Spleen (tissue), 11 donors: ENCODE results near the gene AZGP1. TPM values are rescaled to one million over a fixed set of nuclear protein-coding genes. Genes with fewer than 3 reads are reported as not detected.
"Not testable (repeated sequence)": the region's sequence is repeated elsewhere in the genome, so short reads cannot be mapped to it uniquely, and the experiment has no call there.

Experiments used
- DNase-seq: peaks from one replicate; pipeline ENCODE4 v3.0.0-alpha.2; 2020
- H3K27ac ChIP-seq, 8 donors: fragments of 200-600 bp; sonication (generic) in 7 of 8; 1 replicate in 4 of 8; 2 replicates in 4 of 8; pipeline versions ENCODE4 v1.5.0 to v1.8.0; 2016 to 2021; ENCODE audit warnings: inconsistent platforms in 4 of 8, mild to moderate bottlenecking in 4 of 8, moderate library complexity in 1 of 8
- H3K27me3 ChIP-seq, 7 donors: fragments of 200-600 bp; sonication (generic) in 6 of 7; replicated peaks in 1 of 7; 1 replicate in 4 of 7; 2 replicates in 3 of 7; pipeline versions ENCODE4 v1.5.0 to v1.8.0; 2016 to 2021; ENCODE audit warnings: inconsistent platforms in 3 of 7, mild to moderate bottlenecking in 1 of 7
- H3K36me3 ChIP-seq, 6 donors: fragments of 200-600 bp; sonication (generic) in 5 of 6; 1 replicate in 4 of 6; 2 replicates in 2 of 6; pipeline versions ENCODE4 v1.5.0 to v1.8.0; 2016 to 2021; ENCODE audit warnings: inconsistent platforms in 2 of 6
- H3K4me1 ChIP-seq, 6 donors: fragments of 200-600 bp; sonication (generic) in 5 of 6; 1 replicate in 3 of 6; 2 replicates in 3 of 6; pipeline versions ENCODE4 v1.5.0 to v1.8.0; 2016 to 2021; ENCODE audit warnings: inconsistent platforms in 3 of 6
- H3K4me3 ChIP-seq, 8 donors: fragments of 200-600 bp; sonication (generic) in 7 of 8; 1 replicate in 4 of 8; 2 replicates in 4 of 8; pipeline versions ENCODE4 v1.5.0 to v1.8.0; 2016 to 2021; ENCODE audit warnings: inconsistent platforms in 4 of 8, mild to moderate bottlenecking in 4 of 8, moderate library complexity in 2 of 8
- H3K9me3 ChIP-seq, 8 donors: fragments of 200-600 bp; sonication (generic) in 7 of 8; 1 replicate in 4 of 8; 2 replicates in 4 of 8; pipeline versions ENCODE4 v1.5.0 to v1.8.0; 2016 to 2021; ENCODE audit warnings: inconsistent platforms in 4 of 8
- POLR2A ChIP-seq, 3 donors: fragments of 450-650 bp; IDR thresholded peaks; one replicate each; pipeline ENCODE4 v1.5.1; 2017; ENCODE audit warnings: antibody characterized with exemption in 3 of 3, mild to moderate bottlenecking in 1 of 3
- POLR2AphosphoS5 ChIP-seq, 3 donors: sonication (generic); formaldehyde crosslinking; IDR thresholded peaks; one replicate each; pipeline ENCODE4 v1.5.1; 2017; ENCODE audit warnings: antibody characterized with exemption in 3 of 3
- WGBS, 5 donors: extraction: QIAGEN DNeasy Blood & Tissue Kit in 3 of 5; methylation state at CpG; one replicate each; pipeline versions ENCODE4 v1.1.5 to v1.1.7; 2013 to 2018; 5-methylcytosine and 5-hydroxymethylcytosine counted together
- intact Hi-C: fragments of 100-400 bp; cut with DNase I; formaldehyde crosslinking; loops from one replicate; pipeline ENCODE4 v1.15.0; 2023; ENCODE audit warnings: low total_unique reads
- polyA plus RNA-seq, 3 donors: library from polyadenylated mRNA; stranded (reverse); fragments of 200-250 nt; gene quantifications; one replicate each; pipeline ENCODE4 v1.2.1, GENCODE V29; 2013
- total RNA-seq, 7 donors: library from RNA; depleted of rRNA in 3 of 7; stranded (reverse); fragments of >200 nt in 3 of 7; fragmentation: NEBNext Ultra II Directional in 4 of 7; extraction: Animal tissue kit (Norgen Biotek cat#: 25700) in 4 of 7; gene quantifications; one replicate each; pipeline versions ENCODE4 v1.1.0 to v1.2.1, GENCODE V29; 2016 to 2021
- TF ChIP-seq, protein P1 (sequence below), 11 experiments: fragments of 200-600 bp in 7 of 11; fragments of 450-650 bp in 4 of 11; sonication (generic) in 4 of 11; IDR thresholded peaks in 8 of 11; conservative IDR thresholded peaks in 3 of 11; 1 replicate in 7 of 11; 2 replicates in 4 of 11; pipeline versions ENCODE4 v1.4.0 to v1.8.0; 2016 to 2021; ENCODE audit warnings: antibody characterized with exemption in 11 of 11, inconsistent platforms in 4 of 11, mild to moderate bottlenecking in 1 of 11
- donor health status: healthy with polysubstance abuse.
- donor health status: DM: no; HTN: no; CAD: no; lungs with moderate emphysema.
- donor health status: DM: no; HTN: no; CAD: no.
- donor health status: Bipolar disorder and iron deficiency.
- donor health status: healthy.
- donor health status: DM: no; HTN: no; CAD: no.
- donor health status: DM: yes; HTN: yes; CAD: no.

AZGP1 gene
- total and polyA plus RNA-seq, 10 donors: 0.13 to 2.3 (median 0.58) TPM; not detected in 6

DNA sequence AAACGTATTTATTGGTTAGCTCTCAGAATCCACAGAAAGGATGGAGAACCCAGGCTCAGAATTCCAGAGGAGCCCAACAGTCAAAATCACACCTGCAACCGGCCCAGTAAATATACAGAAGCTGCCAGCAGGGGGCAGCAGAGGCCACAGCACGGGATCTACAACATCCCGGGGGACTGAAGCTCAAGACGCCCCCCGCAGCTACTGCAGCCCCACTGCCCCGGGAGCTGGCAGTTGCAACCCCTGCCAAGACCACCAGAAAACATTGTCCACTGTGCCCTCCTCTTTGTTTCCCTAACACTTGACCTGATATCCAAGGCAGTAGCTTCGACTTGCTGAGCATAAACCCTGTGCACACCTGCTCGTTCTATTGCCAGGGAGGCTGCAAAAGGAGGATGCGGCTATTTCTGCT is 4.0 kb upstream of the AZGP1 start:
- intact Hi-C loops: loop anchor here (10.0 kb wide), 1 partner anchor 95 kb away; no protein-coding TSS in a partner anchor
- 16 to 32% (median 25%) methylated on average over 7 to 10 of the region's 10 CpGs for WGBS, 5 donors

DNA sequence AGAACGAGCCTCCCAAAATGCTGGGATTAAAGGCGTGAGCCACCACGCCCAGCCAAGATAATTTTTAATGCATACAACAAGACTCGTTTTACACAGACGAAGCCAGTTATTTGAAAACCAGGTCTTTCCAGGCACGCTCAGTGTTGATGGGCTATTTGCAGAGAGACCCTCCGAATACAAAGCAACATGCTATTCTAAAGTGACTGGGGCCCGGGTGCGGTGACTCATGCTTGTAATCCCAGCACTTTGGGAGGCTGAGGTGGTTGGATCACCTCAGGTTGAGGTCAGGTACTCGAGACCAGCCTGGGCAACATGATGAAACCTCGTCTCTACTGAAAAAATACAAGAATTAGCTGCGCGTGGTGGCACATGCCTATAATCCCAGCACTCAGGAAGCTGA is 795 bp upstream of the AZGP1 start:
- Histone ChIP-seq H3K36me3 (no peaks in the 10 kb centered on the region), H3K4me3 (no peak overlapping the region), H3K27me3 (peaks cover 0 to 16% (median 0%) of the 10 kb centered on the region in 7 donors), H3K9me3 (no peaks in the 10 kb centered on the region), H3K4me1 (peaks cover 0 to 6% (median 0%) of the 10 kb centered on the region in 6 donors), H3K27ac (no peak overlapping the region)
- DNase-seq: no peak
- TF ChIP-seq POLR2AphosphoS5 (IDR thresholded peaks at IDR 0.05): no peak
- no peak for TF ChIP-seq POLR2A (IDR thresholded peaks at IDR 0.05)
- TF ChIP-seq, protein P1, sequence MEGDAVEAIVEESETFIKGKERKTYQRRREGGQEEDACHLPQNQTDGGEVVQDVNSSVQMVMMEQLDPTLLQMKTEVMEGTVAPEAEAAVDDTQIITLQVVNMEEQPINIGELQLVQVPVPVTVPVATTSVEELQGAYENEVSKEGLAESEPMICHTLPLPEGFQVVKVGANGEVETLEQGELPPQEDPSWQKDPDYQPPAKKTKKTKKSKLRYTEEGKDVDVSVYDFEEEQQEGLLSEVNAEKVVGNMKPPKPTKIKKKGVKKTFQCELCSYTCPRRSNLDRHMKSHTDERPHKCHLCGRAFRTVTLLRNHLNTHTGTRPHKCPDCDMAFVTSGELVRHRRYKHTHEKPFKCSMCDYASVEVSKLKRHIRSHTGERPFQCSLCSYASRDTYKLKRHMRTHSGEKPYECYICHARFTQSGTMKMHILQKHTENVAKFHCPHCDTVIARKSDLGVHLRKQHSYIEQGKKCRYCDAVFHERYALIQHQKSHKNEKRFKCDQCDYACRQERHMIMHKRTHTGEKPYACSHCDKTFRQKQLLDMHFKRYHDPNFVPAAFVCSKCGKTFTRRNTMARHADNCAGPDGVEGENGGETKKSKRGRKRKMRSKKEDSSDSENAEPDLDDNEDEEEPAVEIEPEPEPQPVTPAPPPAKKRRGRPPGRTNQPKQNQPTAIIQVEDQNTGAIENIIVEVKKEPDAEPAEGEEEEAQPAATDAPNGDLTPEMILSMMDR (IDR thresholded peaks at IDR 0.05 in 8 of 11, conservative IDR thresholded peaks at IDR 0.05 in 3 of 11): no peak
- WGBS, 5 donors: 84 to 90% (median 85%) methylated on average over 13 of the region's 13 CpGs
- intact Hi-C loops: no loop called here

More for the DNA sequence above, 4.0 kb upstream of the AZGP1 start:
- H3K4me1 ChIP-seq, H3K9me3 ChIP-seq, H3K27ac ChIP-seq, H3K36me3 ChIP-seq, H3K4me3 ChIP-seq: not testable (repeated sequence)
- H3K27me3 ChIP-seq: peaks cover 0 to 16% (median 0%) of the 10 kb centered on the region in 7 donors
- TF ChIP-seq, protein P1 (IDR thresholded peaks at IDR 0.05 in 8 of 11, conservative IDR thresholded peaks at IDR 0.05 in 3 of 11): peak; percentile 33 to 83 (median 70)
- DNase-seq: peak; percentile 84

DNA sequence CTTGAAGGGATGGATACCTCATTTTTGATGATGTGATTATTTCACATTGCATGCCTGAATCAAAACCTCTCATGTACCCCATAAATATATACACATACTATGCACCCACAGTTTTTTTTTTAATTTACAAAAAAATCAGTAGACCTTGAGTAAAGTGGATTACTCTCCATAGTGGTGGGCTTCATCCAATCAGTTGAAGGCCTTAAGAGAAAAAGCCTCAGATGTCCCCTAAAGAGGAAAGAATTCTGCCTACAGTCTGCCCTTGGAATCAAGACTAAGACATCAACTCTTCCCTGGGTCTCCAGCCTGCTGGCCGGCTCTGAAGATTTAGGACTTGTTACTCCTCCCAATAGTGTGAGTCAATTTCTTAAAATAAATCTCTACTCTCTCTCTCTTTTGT is 1.1 kb downstream of the AZGP1 start:
- 66 to 96% (median 86%) methylated on average over 1 of the region's 1 CpG for WGBS, 5 donors
- H3K36me3 ChIP-seq: no peaks in the 10 kb centered on the region
- H3K27me3 ChIP-seq: peaks cover 0 to 16% (median 0%) of the 10 kb centered on the region in 7 donors
- intact Hi-C loops: no loop called here
- no peak for DNase-seq
- no peak overlapping the region for H3K4me3 ChIP-seq
- TF ChIP-seq, protein P1 (IDR thresholded peaks at IDR 0.05 in 8 of 11, conservative IDR thresholded peaks at IDR 0.05 in 3 of 11): no peak
- TF ChIP-seq POLR2A (IDR thresholded peaks at IDR 0.05) (no peak), POLR2AphosphoS5 (IDR thresholded peaks at IDR 0.05) (no peak)
- H3K27ac ChIP-seq: no peak overlapping the region
- H3K4me1 ChIP-seq: peaks cover 0 to 1% (median 0%) of the 10 kb centered on the region in 6 donors
- no peaks in the 10 kb centered on the region for H3K9me3 ChIP-seq

DNA sequence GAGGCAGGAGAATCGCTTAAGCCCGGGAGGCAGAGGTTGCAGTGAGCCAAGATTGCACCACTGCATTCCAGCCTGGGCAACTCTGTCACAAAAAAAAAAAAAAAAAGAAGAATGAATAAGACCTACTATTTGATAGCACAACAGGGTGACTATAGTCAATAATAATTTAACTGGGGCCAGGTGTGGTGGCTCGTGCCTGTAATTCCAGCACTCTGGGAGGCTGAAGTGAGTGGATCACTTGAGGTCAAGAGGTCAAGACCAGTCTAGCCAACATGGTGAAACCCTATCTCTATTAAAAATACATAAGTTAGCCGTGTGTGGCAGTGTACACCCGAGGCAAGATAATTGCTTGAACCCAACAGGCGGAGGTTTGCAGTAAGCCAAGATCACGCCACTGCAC is 2.0 kb downstream of the AZGP1 start:
- H3K4me1 ChIP-seq, H3K4me3 ChIP-seq, H3K36me3 ChIP-seq, H3K9me3 ChIP-seq, intact Hi-C loops, DNase-seq, H3K27ac ChIP-seq: not testable (repeated sequence)
- 84 to 90% (median 88%) methylated on average over 7 of the region's 7 CpGs for WGBS, 5 donors
- peaks cover 0 to 19% (median 0%) of the 10 kb centered on the region in 7 donors for H3K27me3 ChIP-seq

DNA sequence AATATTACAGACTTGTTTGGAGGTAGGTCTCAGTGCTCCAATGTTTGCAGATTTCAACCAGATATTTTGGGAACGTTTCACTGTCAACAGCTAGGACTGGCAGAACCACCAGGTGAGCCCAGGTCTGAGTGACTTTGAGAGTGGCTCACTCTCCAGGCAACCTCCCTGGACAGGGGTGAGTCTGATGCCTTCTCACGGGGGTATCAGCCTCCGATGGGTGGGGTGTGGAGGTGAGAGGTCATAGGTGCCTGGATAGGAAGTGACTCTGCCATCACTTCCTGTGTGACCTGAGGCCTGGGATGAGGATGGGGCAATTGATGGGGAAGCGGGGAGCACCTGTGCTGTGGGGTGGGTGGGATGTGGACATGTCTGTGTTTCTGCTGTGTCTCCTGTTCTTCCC is 4.6 kb downstream of the AZGP1 start:
- WGBS, 5 donors: 67 to 80% (median 70%) methylated on average over 4 of the region's 4 CpGs
- no peaks in the 10 kb centered on the region for H3K4me1 ChIP-seq
- no peaks in the 10 kb centered on the region for H3K36me3 ChIP-seq
- no peak for TF ChIP-seq POLR2AphosphoS5 (IDR thresholded peaks at IDR 0.05)
- TF ChIP-seq, protein P1 (IDR thresholded peaks at IDR 0.05 in 8 of 11, conservative IDR thresholded peaks at IDR 0.05 in 3 of 11): no peak
- no peak for TF ChIP-seq POLR2A (IDR thresholded peaks at IDR 0.05)
- no peak overlapping the region for H3K27ac ChIP-seq
- H3K27me3 ChIP-seq: peaks cover 0 to 34% (median 0%) of the 10 kb centered on the region in 7 donors
- intact Hi-C loops: no loop called here
- DNase-seq: no peak
- H3K9me3 ChIP-seq: no peaks in the 10 kb centered on the region
- H3K4me3 ChIP-seq: no peak overlapping the region

DNA sequence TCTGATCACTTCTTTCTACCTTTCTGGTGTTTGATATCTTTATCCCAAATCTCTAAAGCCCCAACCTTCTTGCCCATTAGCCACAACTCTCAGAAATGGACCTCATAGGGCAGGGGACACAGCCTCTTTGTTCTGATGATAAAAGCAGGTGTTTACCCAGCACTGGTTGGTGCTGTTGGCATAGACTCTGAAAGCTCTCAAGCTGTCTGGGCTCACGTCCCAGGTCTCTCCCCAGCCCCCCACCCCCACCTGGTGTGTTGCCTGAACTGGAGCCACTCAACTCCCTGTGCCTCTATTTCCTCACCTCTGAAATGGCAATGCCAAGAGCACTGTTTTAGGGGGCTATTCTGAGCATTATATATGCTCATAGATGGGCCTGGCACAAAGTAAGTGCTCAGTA is 6.0 kb downstream of the AZGP1 start:
- WGBS, 5 donors: 13 to 36% (median 29%) methylated on average over 1 of the region's 1 CpG
- H3K4me3 ChIP-seq, DNase-seq, H3K4me1 ChIP-seq, intact Hi-C loops, H3K36me3 ChIP-seq, H3K27ac ChIP-seq, H3K9me3 ChIP-seq: not testable (repeated sequence)
- H3K27me3 ChIP-seq: peaks cover 0 to 41% (median 0%) of the 10 kb centered on the region in 7 donors
